Adipose tissue (tissue), 3 donors: ENCODE data around the gene SORBS1. TPM values are rescaled to one million over a fixed set of nuclear protein-coding genes. Genes with fewer than 3 reads are reported as not detected.

Source experiments
- H3K27ac ChIP-seq: one replicate; pipeline ENCODE4 v1.5.1; 2013; ENCODE audit warnings: low read depth, low read length
- WGBS, 3 donors: extraction: QIAGEN DNeasy Blood & Tissue Kit; methylation state at CpG; one replicate each; pipeline ENCODE4 v1.1.7; 2013; 5-methylcytosine and 5-hydroxymethylcytosine counted together
- polyA plus RNA-seq, 3 donors: library from polyadenylated mRNA; stranded (reverse); fragments of 200-250 nt; gene quantifications; one replicate each; pipeline ENCODE4 v1.2.3, GENCODE V29; 2013
- donor health status: healthy with polysubstance abuse.
- donor health status: Bipolar disorder and iron deficiency.
- donor health status: healthy.

The SORBS1 gene
- polyA plus RNA-seq, 3 donors, result 25.4 to 508 (median 85.4) TPM

- WGBS, 3 donors, result 74 to 84% (median 79%) methylated on average over 6 of the region's 6 CpGs
Measured at GRCh38 chr10:95264227-95265051, 296.7 kb downstream of the SORBS1 start.

GRCh38 chr10:95263864-95264226, 297.3 kb downstream of the SORBS1 start:
- 82 to 93% (median 83%) methylated on average over 7 of the region's 7 CpGs for WGBS, 3 donors
- no peak overlapping the region for H3K27ac ChIP-seq

More at GRCh38 chr10:95264227-95265051, 296.7 kb downstream of the SORBS1 start:
- no peak overlapping the region for H3K27ac ChIP-seq

- H3K27ac ChIP-seq, result no peak overlapping the region
- WGBS, 3 donors, result 68 to 82% (median 77%) methylated on average over 5 of the region's 5 CpGs
Measured at GRCh38 chr10:95262763-95263518, 298.2 kb downstream of the SORBS1 start.

GRCh38 chr10:95261926-95262325, 299.2 kb downstream of the SORBS1 start:
- WGBS, 3 donors, result 91 to 100% (median 100%) methylated on average over 3 of the region's 3 CpGs
- H3K27ac ChIP-seq, result no peak overlapping the region

Other genes starting within 250 kb of the SORBS1 start
- gene ALDH18A1, start 95.3 kb upstream of the SORBS1 start, polyA plus RNA-seq, result 10 to 100 TPM; 12.1 to 26.6 (median 12.4) TPM
- gene TCTN3, start 132.6 kb upstream of the SORBS1 start, polyA plus RNA-seq, result 10 to 100 TPM; 13.4 to 16.9 (median 14.3) TPM
- 1 to 10 TPM; 1.6 to 8.8 (median 7.2) TPM for gene ENTPD1, start 194.8 kb upstream of the SORBS1 start, polyA plus RNA-seq